ENCODE measurements around the gene CDK8.
A peak's percentile ranks its signal among the peaks of the same experiment; 100 is the strongest.

GRCh38 chr13:26423629-26424028 is 169.7 kb downstream of the CDK8 start:
- no peak for TF ChIP-seq POLR2A (IDR thresholded peaks at IDR 0.05; ENCODE audit: low read depth)
- TF ChIP-seq POLR2AphosphoS5 (IDR thresholded peaks at IDR 0.05): peak; percentile 84 to 91

All from esophagus muscularis mucosa (tissue), 2 donors.